Body of pancreas (tissue), 4 donors: ENCODE measurements around the gene ZNF407. TPM values are rescaled to one million over a fixed set of nuclear protein-coding genes. Genes with fewer than 3 reads are reported as not detected.
"Not testable (repeated sequence)": the region's sequence is repeated elsewhere in the genome, so short reads cannot be mapped to it uniquely, and the experiment has no call there.

ENCODE experiments used
- ATAC-seq: fragments of 150-250 bp; one replicate; pipeline ENCODE4 v1.9.1; 2016
- DNase-seq, 4 donors: peaks; one replicate each; pipeline ENCODE4 v3.0.0-alpha.2; 2019
- H3K27ac ChIP-seq, 4 donors: fragments of 200-600 bp; sonication (generic); 1 replicate in 3 of 4; 2 replicates in 1 of 4; pipeline versions ENCODE4 v1.5.1 to v1.6.1; 2016 to 2019; ENCODE audit warnings: mild to moderate bottlenecking in 1 of 4, mixed read lengths in 1 of 4, moderate library complexity in 1 of 4
- H3K27me3 ChIP-seq, 2 donors: fragments of 200-600 bp; sonication (generic); one replicate each; pipeline ENCODE4 v1.6.0; 2016; ENCODE audit warnings: mild to moderate bottlenecking in 1 of 2
- H3K36me3 ChIP-seq, 2 donors: fragments of 200-600 bp; sonication (generic); replicated peaks in 1 of 2; 2 replicates each; pipeline ENCODE4 v1.5.1; 2016; ENCODE audit warnings: low read depth in 2 of 2; ENCODE audit not compliant: insufficient read depth in 1 of 2
- H3K4me1 ChIP-seq: fragments of 200-600 bp; sonication (generic); one replicate; pipeline ENCODE4 v1.6.0; 2016
- H3K4me3 ChIP-seq, 2 donors: fragments of 200-600 bp; sonication (generic); 1 replicate in 1 of 2; 2 replicates in 1 of 2; pipeline ENCODE4 v1.5.1; 2016 to 2019
- H3K9me3 ChIP-seq, 3 donors: fragments of 200-600 bp; sonication (generic); 1 replicate in 2 of 3; 2 replicates in 1 of 3; pipeline ENCODE4 v1.5.1; 2016
- CTCF ChIP-seq, 7 experiments: fragments of 450-650 bp in 4 of 7; fragments of 200-600 bp in 3 of 7; sonication (generic) in 3 of 7; IDR thresholded peaks; one replicate each; pipeline ENCODE4 v1.5.1; 2016 to 2019; ENCODE audit warnings: antibody characterized with exemption in 7 of 7
- POLR2A ChIP-seq, 3 donors: fragments of 450-650 bp; IDR thresholded peaks; one replicate each; pipeline ENCODE4 v1.6.1; 2016; ENCODE audit warnings: antibody characterized with exemption in 3 of 3, mild to moderate bottlenecking in 2 of 3
- WGBS, 2 donors: methylation state at CpG; one replicate each; pipeline ENCODE4 v1.1.5; 2017; 5-methylcytosine and 5-hydroxymethylcytosine counted together
- intact Hi-C: fragments of 100-400 bp; cut with DNase I; formaldehyde crosslinking; loops from one replicate; pipeline ENCODE4 v1.15.1; 2023
- total RNA-seq, 2 donors: library from RNA; depleted of rRNA; stranded (reverse); fragments of >200 nt; gene quantifications; one replicate each; pipeline ENCODE4 v1.1.0, GENCODE V29; 2016

ZNF407 gene
- total RNA-seq, 2 donors from 2014 or later, result 14.3 to 19.1 TPM

GRCh38 chr18:74562775-74563174, 34.9 kb upstream of the ZNF407 start:
- no peaks in the 10 kb centered on the region for H3K4me1 ChIP-seq
- H3K27me3 ChIP-seq, result no peaks in the 10 kb centered on the region
- DNase-seq, result no peak
- no peak for TF ChIP-seq CTCF (IDR thresholded peaks at IDR 0.05)
- TF ChIP-seq POLR2A (IDR thresholded peaks at IDR 0.05), result no peak
- no peaks in the 10 kb centered on the region for H3K36me3 ChIP-seq
- no peak overlapping the region for H3K27ac ChIP-seq
- intact Hi-C loops, result no loop called here
- no peaks in the 10 kb centered on the region for H3K9me3 ChIP-seq
- no peak overlapping the region for H3K4me3 ChIP-seq
- 52 to 89% methylated on average over 3 to 4 of the region's 4 CpGs for WGBS, 2 donors
- ATAC-seq, result no peak

GRCh38 chr18:74563999-74564398, 33.7 kb upstream of the ZNF407 start:
- H3K36me3 ChIP-seq, result no peaks in the 10 kb centered on the region
- H3K27me3 ChIP-seq, result no peaks in the 10 kb centered on the region
- DNase-seq (no peak), ATAC-seq (no peak)
- H3K9me3 ChIP-seq, result no peaks in the 10 kb centered on the region
- no peak overlapping the region for H3K27ac ChIP-seq
- WGBS, 2 donors, result 27 to 37% methylated on average over 3 of the region's 3 CpGs
- H3K4me3 ChIP-seq, result no peak overlapping the region
- H3K4me1 ChIP-seq, result no peaks in the 10 kb centered on the region
- intact Hi-C loops, result no loop called here
- TF ChIP-seq CTCF (IDR thresholded peaks at IDR 0.05), result no peak
- no peak for TF ChIP-seq POLR2A (IDR thresholded peaks at IDR 0.05)

- H3K27ac ChIP-seq, intact Hi-C loops, H3K36me3 ChIP-seq, H3K4me3 ChIP-seq, H3K4me1 ChIP-seq, DNase-seq, H3K27me3 ChIP-seq, ATAC-seq, H3K9me3 ChIP-seq: not testable (repeated sequence)
- WGBS, 2 donors, result 90 to 100% methylated on average over 1 of the region's 1 CpG
Measured at GRCh38 chr18:74565164-74565563, 32.5 kb upstream of the ZNF407 start.

GRCh38 chr18:74565993-74566392, 31.7 kb upstream of the ZNF407 start:
- H3K36me3 ChIP-seq, H3K27me3 ChIP-seq, H3K27ac ChIP-seq, H3K4me3 ChIP-seq, H3K4me1 ChIP-seq, ATAC-seq, DNase-seq, H3K9me3 ChIP-seq, intact Hi-C loops: not testable (repeated sequence)
- WGBS, 2 donors, result 72 to 100% methylated on average over 1 to 3 of the region's 3 CpGs

- intact Hi-C loops, result no loop called here
- Histone ChIP-seq H3K27me3 (no peaks in the 10 kb centered on the region), H3K36me3 (no peaks in the 10 kb centered on the region), H3K27ac (no peak overlapping the region), H3K4me1 (no peaks in the 10 kb centered on the region), H3K4me3 (no peak overlapping the region), H3K9me3 (no peaks in the 10 kb centered on the region)
- DNase-seq (no peak), ATAC-seq (no peak)
- WGBS, 2 donors, result 48 to 55% methylated on average over 5 to 7 of the region's 7 CpGs
- TF ChIP-seq POLR2A (IDR thresholded peaks at IDR 0.05) (no peak), CTCF (IDR thresholded peaks at IDR 0.05) (no peak)
Measured at GRCh38 chr18:74567822-74568221, 29.8 kb upstream of the ZNF407 start.

- DNase-seq (no peak), ATAC-seq (no peak)
- Histone ChIP-seq H3K4me3 (no peak overlapping the region), H3K27me3 (no peaks in the 10 kb centered on the region), H3K9me3 (no peaks in the 10 kb centered on the region), H3K27ac (no peak overlapping the region), H3K36me3 (no peaks in the 10 kb centered on the region), H3K4me1 (no peaks in the 10 kb centered on the region)
- intact Hi-C loops, result no loop called here
- TF ChIP-seq POLR2A (IDR thresholded peaks at IDR 0.05) (no peak), CTCF (IDR thresholded peaks at IDR 0.05) (no peak)
- 77 to 91% methylated on average over 4 of the region's 4 CpGs for WGBS, 2 donors
Measured at GRCh38 chr18:74569401-74569800, 28.3 kb upstream of the ZNF407 start.
